Spleen (tissue), 11 donors: ENCODE measurements around the gene TOM1L1. TPM values are rescaled to one million over a fixed set of nuclear protein-coding genes. Genes with fewer than 3 reads are reported as not detected.

ENCODE experiments used
- DNase-seq: peaks from one replicate; pipeline ENCODE4 v3.0.0-alpha.2; 2020
- H3K27ac ChIP-seq, 8 donors: fragments of 200-600 bp; sonication (generic) in 7 of 8; 1 replicate in 4 of 8; 2 replicates in 4 of 8; pipeline versions ENCODE4 v1.5.0 to v1.8.0; 2016 to 2021; ENCODE audit warnings: inconsistent platforms in 4 of 8, mild to moderate bottlenecking in 4 of 8, moderate library complexity in 1 of 8
- H3K27me3 ChIP-seq, 7 donors: fragments of 200-600 bp; sonication (generic) in 6 of 7; replicated peaks in 1 of 7; 1 replicate in 4 of 7; 2 replicates in 3 of 7; pipeline versions ENCODE4 v1.5.0 to v1.8.0; 2016 to 2021; ENCODE audit warnings: inconsistent platforms in 3 of 7, mild to moderate bottlenecking in 1 of 7
- H3K36me3 ChIP-seq, 6 donors: fragments of 200-600 bp; sonication (generic) in 5 of 6; 1 replicate in 4 of 6; 2 replicates in 2 of 6; pipeline versions ENCODE4 v1.5.0 to v1.8.0; 2016 to 2021; ENCODE audit warnings: inconsistent platforms in 2 of 6
- H3K4me1 ChIP-seq, 6 donors: fragments of 200-600 bp; sonication (generic) in 5 of 6; 1 replicate in 3 of 6; 2 replicates in 3 of 6; pipeline versions ENCODE4 v1.5.0 to v1.8.0; 2016 to 2021; ENCODE audit warnings: inconsistent platforms in 3 of 6
- H3K4me3 ChIP-seq, 8 donors: fragments of 200-600 bp; sonication (generic) in 7 of 8; 1 replicate in 4 of 8; 2 replicates in 4 of 8; pipeline versions ENCODE4 v1.5.0 to v1.8.0; 2016 to 2021; ENCODE audit warnings: inconsistent platforms in 4 of 8, mild to moderate bottlenecking in 4 of 8, moderate library complexity in 2 of 8
- H3K9me3 ChIP-seq, 8 donors: fragments of 200-600 bp; sonication (generic) in 7 of 8; 1 replicate in 4 of 8; 2 replicates in 4 of 8; pipeline versions ENCODE4 v1.5.0 to v1.8.0; 2016 to 2021; ENCODE audit warnings: inconsistent platforms in 4 of 8
- CTCF ChIP-seq, 11 experiments: fragments of 200-600 bp in 7 of 11; fragments of 450-650 bp in 4 of 11; sonication (generic) in 4 of 11; IDR thresholded peaks in 8 of 11; conservative IDR thresholded peaks in 3 of 11; 1 replicate in 7 of 11; 2 replicates in 4 of 11; pipeline versions ENCODE4 v1.4.0 to v1.8.0; 2016 to 2021; ENCODE audit warnings: antibody characterized with exemption in 11 of 11, inconsistent platforms in 4 of 11, mild to moderate bottlenecking in 1 of 11
- POLR2A ChIP-seq, 3 donors: fragments of 450-650 bp; IDR thresholded peaks; one replicate each; pipeline ENCODE4 v1.5.1; 2017; ENCODE audit warnings: antibody characterized with exemption in 3 of 3, mild to moderate bottlenecking in 1 of 3
- POLR2AphosphoS5 ChIP-seq, 3 donors: sonication (generic); formaldehyde crosslinking; IDR thresholded peaks; one replicate each; pipeline ENCODE4 v1.5.1; 2017; ENCODE audit warnings: antibody characterized with exemption in 3 of 3
- WGBS, 5 donors: extraction: QIAGEN DNeasy Blood & Tissue Kit in 3 of 5; methylation state at CpG; one replicate each; pipeline versions ENCODE4 v1.1.5 to v1.1.7; 2013 to 2018; 5-methylcytosine and 5-hydroxymethylcytosine counted together
- intact Hi-C: fragments of 100-400 bp; cut with DNase I; formaldehyde crosslinking; loops from one replicate; pipeline ENCODE4 v1.15.0; 2023; ENCODE audit warnings: low total_unique reads
- polyA plus RNA-seq, 3 donors: library from polyadenylated mRNA; stranded (reverse); fragments of 200-250 nt; gene quantifications; one replicate each; pipeline ENCODE4 v1.2.1, GENCODE V29; 2013
- total RNA-seq, 7 donors: library from RNA; depleted of rRNA in 3 of 7; stranded (reverse); fragments of >200 nt in 3 of 7; fragmentation: NEBNext Ultra II Directional in 4 of 7; extraction: Animal tissue kit (Norgen Biotek cat#: 25700) in 4 of 7; gene quantifications; one replicate each; pipeline versions ENCODE4 v1.1.0 to v1.2.1, GENCODE V29; 2016 to 2021
- donor health status: healthy with polysubstance abuse.
- donor health status: DM: no; HTN: no; CAD: no; lungs with moderate emphysema.
- donor health status: DM: no; HTN: no; CAD: no.
- donor health status: Bipolar disorder and iron deficiency.
- donor health status: healthy.
- donor health status: DM: no; HTN: no; CAD: no.
- donor health status: DM: yes; HTN: yes; CAD: no.

TOM1L1 gene
- total and polyA plus RNA-seq, 10 donors: 2.3 to 14.3 (median 4.2) TPM

- Histone ChIP-seq H3K4me1 (no peaks in the 10 kb centered on the region), H3K36me3 (peaks cover 0 to 4% (median 0%) of the 10 kb centered on the region in 6 donors), H3K27me3 (no peaks in the 10 kb centered on the region), H3K9me3 (no peaks in the 10 kb centered on the region), H3K27ac (no peak overlapping the region), H3K4me3 (no peak overlapping the region)
- 80 to 95% (median 91%) methylated on average over 1 of the region's 1 CpG for WGBS, 5 donors
- DNase-seq: no peak
- intact Hi-C loops: no loop called here
- TF ChIP-seq CTCF (IDR thresholded peaks at IDR 0.05 in 8 of 11, conservative IDR thresholded peaks at IDR 0.05 in 3 of 11): no peak
- TF ChIP-seq POLR2A (IDR thresholded peaks at IDR 0.05): no peak
- no peak for TF ChIP-seq POLR2AphosphoS5 (IDR thresholded peaks at IDR 0.05)
Measured at GRCh38 chr17:54941285-54941684, 40.6 kb downstream of the TOM1L1 start.

GRCh38 chr17:54944796-54945195 lies 44.1 kb downstream of the TOM1L1 start:
- Histone ChIP-seq H3K27ac (no peak overlapping the region), H3K27me3 (no peaks in the 10 kb centered on the region), H3K4me1 (no peaks in the 10 kb centered on the region), H3K36me3 (peaks cover 0 to 3% (median 0%) of the 10 kb centered on the region in 6 donors), H3K9me3 (no peaks in the 10 kb centered on the region), H3K4me3 (no peak overlapping the region)
- WGBS, 5 donors: 34 to 62% (median 53%) methylated on average over 1 of the region's 1 CpG
- no peak for TF ChIP-seq POLR2AphosphoS5 (IDR thresholded peaks at IDR 0.05)
- no peak for TF ChIP-seq CTCF (IDR thresholded peaks at IDR 0.05 in 8 of 11, conservative IDR thresholded peaks at IDR 0.05 in 3 of 11)
- TF ChIP-seq POLR2A (IDR thresholded peaks at IDR 0.05): no peak
- DNase-seq: no peak
- intact Hi-C loops: no loop called here

GRCh38 chr17:54945231-54945630 lies 44.6 kb downstream of the TOM1L1 start:
- TF ChIP-seq POLR2AphosphoS5 (IDR thresholded peaks at IDR 0.05): no peak
- TF ChIP-seq CTCF (IDR thresholded peaks at IDR 0.05 in 8 of 11, conservative IDR thresholded peaks at IDR 0.05 in 3 of 11): no peak
- no peak for TF ChIP-seq POLR2A (IDR thresholded peaks at IDR 0.05)

GRCh38 chr17:54945671-54946070 lies 45.0 kb downstream of the TOM1L1 start:
- WGBS, 5 donors: 89 to 97% (median 92%) methylated on average over 1 of the region's 1 CpG
- Histone ChIP-seq H3K27me3 (no peaks in the 10 kb centered on the region), H3K4me1 (no peaks in the 10 kb centered on the region), H3K9me3 (no peaks in the 10 kb centered on the region), H3K4me3 (no peak overlapping the region), H3K36me3 (no peaks in the 10 kb centered on the region), H3K27ac (no peak overlapping the region)
- intact Hi-C loops: no loop called here
- TF ChIP-seq POLR2A (IDR thresholded peaks at IDR 0.05): no peak
- TF ChIP-seq POLR2AphosphoS5 (IDR thresholded peaks at IDR 0.05): no peak
- no peak for TF ChIP-seq CTCF (IDR thresholded peaks at IDR 0.05 in 8 of 11, conservative IDR thresholded peaks at IDR 0.05 in 3 of 11)
- no peak for DNase-seq

More at GRCh38 chr17:54945231-54945630, 44.6 kb downstream of the TOM1L1 start:
- Histone ChIP-seq H3K36me3 (no peaks in the 10 kb centered on the region), H3K4me1 (no peaks in the 10 kb centered on the region), H3K9me3 (no peaks in the 10 kb centered on the region), H3K27me3 (no peaks in the 10 kb centered on the region), H3K4me3 (no peak overlapping the region), H3K27ac (no peak overlapping the region)
- 18 to 29% (median 21%) methylated on average over 1 of the region's 1 CpG for WGBS, 5 donors
- intact Hi-C loops: no loop called here
- no peak for DNase-seq
